SW480 (cell line): ENCODE measurements around the gene POC1B.

ENCODE experiments used
- DNase-seq: peaks from one replicate; pipeline ENCODE4 v3.0.0-alpha.2; 2016; ENCODE audit warnings: low spot score

POC1B gene

DNA sequence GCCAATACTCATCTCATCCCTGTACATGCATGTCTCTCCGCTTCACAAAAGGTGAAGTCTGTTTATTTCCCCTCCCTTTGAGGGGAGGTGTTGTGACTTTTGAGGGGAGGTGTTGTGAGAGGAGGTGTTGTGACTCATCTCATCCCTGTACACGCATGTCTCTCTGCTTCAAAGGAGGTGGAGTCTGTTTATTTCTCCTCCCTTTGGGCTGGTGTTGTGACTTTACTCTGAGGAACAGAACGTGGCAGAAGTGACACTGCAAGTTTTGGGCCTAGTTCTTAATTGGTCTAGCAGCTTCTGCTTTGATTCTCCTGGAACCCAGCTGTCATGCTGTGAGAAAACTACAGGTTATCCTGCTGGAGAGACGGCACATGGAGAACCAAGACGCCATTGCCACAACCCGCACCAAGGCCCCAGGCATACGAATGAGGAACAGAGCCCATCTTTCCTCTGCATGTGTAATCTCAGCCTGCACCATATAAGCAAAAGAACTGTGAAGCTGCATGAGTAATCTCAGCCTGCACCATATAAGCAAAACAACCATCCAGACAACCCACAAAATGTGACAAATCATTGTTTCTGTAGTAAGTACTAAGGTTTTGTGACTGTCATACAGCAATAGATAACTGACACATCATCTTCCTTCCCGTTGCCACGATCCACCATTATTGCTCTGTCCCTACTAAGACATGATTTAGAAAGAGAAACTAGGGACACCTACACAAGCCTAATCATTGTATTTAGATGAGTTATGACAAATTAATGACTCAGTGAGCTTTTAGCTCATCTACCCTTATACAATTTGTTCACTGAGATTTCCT is 31.2 kb downstream of the POC1B start:
- DNase-seq: no peak

- no peak for DNase-seq
Measured at GRCh38 chr12:89493670-89494302, 32.1 kb downstream of the POC1B start.

- peak; percentile 7 for DNase-seq
Measured at GRCh38 chr12:89492883-89493282, 33.0 kb downstream of the POC1B start.

DNA sequence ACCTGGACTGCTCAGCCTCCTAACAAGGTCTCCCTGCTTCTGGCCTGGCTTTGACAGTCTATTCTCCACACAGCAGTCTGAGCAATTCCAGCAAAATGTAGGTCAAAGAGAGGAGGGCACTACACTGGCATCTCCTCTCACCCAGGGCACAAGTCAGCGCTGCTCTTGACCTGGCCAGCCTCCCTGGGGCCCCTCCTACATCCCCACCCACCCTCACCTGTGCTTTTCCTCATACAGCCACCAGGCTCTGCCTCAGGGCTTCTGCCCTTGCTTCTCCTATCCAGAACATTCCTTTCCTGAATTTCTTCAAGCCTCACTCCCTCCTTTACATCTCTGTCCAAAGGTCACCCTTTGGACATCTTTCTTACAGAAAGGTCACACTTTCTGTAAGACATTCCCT is 34.9 kb downstream of the POC1B start:
- DNase-seq: no peak

GRCh38 chr12:89486264-89486663 is 39.6 kb downstream of the POC1B start:
- no peak for DNase-seq

DNA sequence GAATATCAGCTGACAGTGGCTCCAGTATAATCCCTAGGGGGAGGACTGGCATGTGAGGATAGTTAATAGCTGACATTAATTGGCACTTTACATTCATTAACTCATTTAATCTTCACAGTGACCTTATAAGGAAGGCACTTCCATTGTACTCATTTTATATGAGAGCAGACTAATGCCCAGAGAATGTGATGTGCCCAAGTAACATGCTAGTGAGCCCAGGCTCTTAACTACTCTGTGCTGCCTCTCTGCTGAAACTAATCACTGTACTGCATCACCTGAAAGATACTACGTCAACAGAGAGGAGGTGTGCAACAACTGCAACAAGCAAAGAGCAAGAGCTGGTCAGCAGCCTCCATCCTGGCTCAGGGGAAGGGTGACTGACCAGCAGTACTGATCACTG is 41.4 kb downstream of the POC1B start:
- DNase-seq: no peak

DNA sequence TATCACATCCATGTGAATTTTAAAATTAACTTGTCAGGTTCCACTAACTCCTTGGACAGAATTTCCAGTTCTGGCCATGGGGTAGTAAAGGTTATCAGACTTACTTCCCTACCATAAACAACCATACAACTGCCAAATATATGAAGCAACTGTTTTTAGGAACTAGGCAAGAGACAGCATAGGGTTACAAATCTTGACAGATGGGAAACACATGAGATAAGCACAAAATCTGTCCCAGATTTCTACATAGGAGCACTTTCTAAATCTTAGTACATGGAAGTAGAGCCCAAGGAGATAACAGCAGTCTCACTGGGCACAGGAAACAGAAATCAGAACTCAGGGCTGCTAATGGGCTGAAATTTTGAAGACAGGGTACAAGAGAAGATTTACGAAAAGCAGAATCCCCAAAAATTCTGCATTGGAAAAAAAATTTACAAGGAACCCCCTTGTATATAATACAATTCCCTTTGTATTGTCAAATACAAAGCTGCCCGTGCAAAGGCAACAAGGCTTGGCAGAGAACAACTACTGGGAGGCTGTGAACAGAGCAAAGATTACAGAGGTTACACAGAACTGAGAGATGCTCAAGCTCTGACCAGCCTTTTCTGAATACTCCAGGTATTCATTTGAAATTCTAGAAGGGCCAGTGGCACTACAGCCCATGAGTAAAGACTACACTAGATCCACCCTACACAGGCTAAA is 44.5 kb downstream of the POC1B start:
- DNase-seq: no peak

DNA sequence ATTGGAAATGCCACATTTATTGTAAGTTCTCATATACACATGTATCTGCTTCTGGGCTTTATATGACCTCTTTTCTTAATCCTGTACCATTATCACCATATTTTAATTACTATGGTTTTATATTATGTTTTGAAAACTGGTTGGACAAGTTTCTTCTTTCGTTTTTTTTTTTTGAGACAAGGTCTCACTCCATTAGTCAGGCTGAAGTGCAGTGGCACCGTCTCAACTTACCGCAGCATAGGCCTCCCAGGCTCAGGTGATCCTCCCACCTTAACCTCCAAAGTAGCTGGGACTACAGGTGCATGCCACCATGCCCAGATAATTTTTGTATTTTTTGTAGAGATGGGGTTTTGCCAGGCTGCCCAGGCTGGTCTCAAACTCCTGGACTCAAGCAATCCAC is 45.9 kb downstream of the POC1B start:
- DNase-seq: no peak

- no peak for DNase-seq
Measured at GRCh38 chr12:89477633-89478279, 48.1 kb downstream of the POC1B start.

- no peak for DNase-seq
Measured at GRCh38 chr12:89476904-89477595, 48.8 kb downstream of the POC1B start.

GRCh38 chr12:89476232-89476631 is 49.6 kb downstream of the POC1B start:
- no peak for DNase-seq

GRCh38 chr12:89475203-89475990 is 50.5 kb downstream of the POC1B start:
- DNase-seq: no peak

DNA sequence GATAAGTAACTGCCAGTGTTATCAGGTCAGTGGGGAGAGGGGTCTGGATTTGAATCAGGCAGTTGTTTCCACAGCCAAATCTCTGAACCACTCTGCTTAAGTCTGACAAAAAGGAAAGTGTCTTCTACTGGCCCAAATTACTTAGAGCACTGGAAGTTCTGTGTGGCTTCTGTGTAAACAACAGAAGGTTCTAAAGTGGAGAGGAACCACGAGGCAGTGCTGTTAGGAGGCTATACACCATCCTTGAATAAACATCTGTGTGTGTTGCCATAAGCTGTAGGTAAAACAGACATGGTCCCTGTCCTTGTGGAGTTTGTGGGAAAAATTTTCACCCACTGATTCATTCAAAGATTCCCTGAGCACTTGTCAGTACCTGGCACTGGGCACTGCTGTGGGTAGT is 51.2 kb downstream of the POC1B start:
- DNase-seq: no peak

- DNase-seq: no peak
Measured at GRCh38 chr12:89472508-89472907, 53.3 kb downstream of the POC1B start.

DNA sequence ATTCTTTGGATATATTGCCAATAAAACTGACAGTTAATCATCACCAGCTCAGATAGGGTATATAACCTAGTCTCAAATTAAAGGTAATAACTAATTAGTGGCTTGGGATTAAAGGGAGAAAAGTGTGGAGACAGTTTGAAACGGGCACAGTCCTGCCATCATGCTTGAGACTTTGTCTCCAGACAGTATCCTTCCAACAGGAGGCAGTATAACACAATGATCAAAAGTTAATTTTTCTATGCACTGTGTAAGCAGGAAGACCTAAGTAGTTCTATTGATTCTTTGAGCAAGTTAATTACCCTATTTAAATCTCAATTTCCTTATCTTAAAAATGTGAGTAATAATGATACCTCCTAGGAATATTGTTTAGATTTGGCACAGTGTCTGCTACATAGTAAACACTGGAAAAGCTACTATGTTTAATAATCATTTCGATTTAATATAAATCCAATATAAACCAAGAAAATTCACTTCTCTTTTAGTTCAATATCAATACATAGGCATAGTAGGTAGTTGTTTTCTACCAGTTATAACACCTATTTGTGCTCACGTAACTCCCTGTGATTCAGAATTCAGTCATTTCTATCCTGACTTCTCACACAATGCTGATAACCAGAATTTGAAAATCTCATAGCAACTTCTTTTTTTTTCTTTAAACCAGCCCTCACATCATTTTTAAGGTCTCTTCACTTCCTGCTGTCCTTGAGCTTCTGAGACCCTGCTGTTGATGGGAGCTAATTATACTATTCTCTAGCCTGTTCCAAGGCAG is 54.9 kb downstream of the POC1B start:
- DNase-seq: no peak

GRCh38 chr12:89469361-89469760 is 56.5 kb downstream of the POC1B start:
- DNase-seq: no peak

- no peak for DNase-seq
Measured at GRCh38 chr12:89468648-89469326, 57.1 kb downstream of the POC1B start.

DNA sequence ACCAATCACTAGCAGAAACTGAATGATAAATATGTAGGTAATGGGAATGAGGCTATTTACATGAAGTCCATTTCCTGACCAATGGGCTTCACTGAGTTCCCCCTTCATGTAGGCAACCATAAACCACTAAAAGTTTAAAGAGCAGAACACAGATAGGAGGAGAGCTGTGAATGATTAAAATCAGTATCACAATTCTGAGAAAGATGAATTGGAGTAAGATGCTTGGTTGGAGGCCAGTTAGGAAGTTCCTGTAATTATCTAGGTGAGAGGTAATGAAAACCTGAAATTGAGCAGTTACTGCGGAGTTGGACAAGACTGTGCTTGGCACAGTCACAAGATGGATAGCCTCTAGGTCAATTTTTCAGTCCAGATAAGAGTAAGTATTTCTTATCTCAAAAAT is 57.8 kb downstream of the POC1B start:
- no peak for DNase-seq

DNA sequence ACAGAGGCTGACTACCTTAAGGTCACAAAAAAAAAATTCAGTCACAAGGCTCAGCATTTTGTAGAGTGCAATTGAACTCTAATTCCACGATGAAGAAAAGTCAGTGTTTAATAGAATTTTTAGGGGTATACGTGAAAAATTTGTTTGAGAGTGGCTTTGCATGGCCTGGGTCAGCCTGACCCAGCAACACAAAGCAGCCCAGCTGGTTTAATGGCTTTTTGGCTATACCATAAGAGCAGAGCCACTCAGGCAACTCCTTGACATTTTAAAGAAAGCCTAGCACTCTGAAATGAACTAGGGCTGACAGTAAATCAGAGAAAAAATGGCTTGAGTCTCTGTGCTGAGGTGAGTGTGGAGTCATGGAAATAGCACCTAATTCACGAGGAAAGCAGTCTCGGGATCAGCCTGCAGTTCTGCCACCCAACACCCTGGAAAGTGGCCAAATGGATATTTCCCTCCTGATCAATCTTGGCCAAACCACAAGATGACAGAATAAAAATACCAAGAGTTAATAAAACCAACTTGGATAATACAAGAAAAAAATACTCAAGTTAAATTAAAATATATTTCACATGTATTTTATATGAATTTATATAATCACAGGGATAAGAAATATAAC is 60.8 kb downstream of the POC1B start:
- DNase-seq: no peak
